K562 (cell line): ENCODE measurements around the gene STC2. TPM values are rescaled to one million over a fixed set of nuclear protein-coding genes. Genes with fewer than 3 reads are reported as not detected.
A peak's percentile ranks its signal among the peaks of the same experiment; 100 is the strongest.

ENCODE experiments used
- BRF1 ChIP-seq: IDR thresholded peaks from 3 replicates; pipeline ENCODE4 v1.6.1; 2011; ENCODE audit warnings: borderline replicate concordance, mild to moderate bottlenecking; ENCODE audit not compliant: insufficient read length; ENCODE audit errors: extremely low read depth
- COPS2 ChIP-seq: fragments of 450-650 bp; conservative IDR thresholded peaks from 2 replicates; pipeline ENCODE4 v1.6.1; 2016; ENCODE audit warnings: mild to moderate bottlenecking, moderate library complexity
- CSDE1 ChIP-seq, 2 experiments: fragments of 450-650 bp; IDR thresholded peaks; 2 replicates each; pipeline ENCODE4 v1.6.1; 2016; ENCODE audit warnings: mild to moderate bottlenecking in 1 of 2
- FOSL1 ChIP-seq: fragments of 200-800 bp; sonication (Bioruptor generic); conservative IDR thresholded peaks from 2 replicates; pipeline ENCODE4 v1.6.1; 2016; ENCODE audit warnings: missing genetic modification characterization, missing compliant biosample characterization
- HDAC2 ChIP-seq: fragments of 450-650 bp; IDR thresholded peaks from 2 replicates; pipeline ENCODE4 v1.6.1; 2016; ENCODE audit warnings: mild to moderate bottlenecking
- IRF2 ChIP-seq: sonication (generic); formaldehyde crosslinking; IDR thresholded peaks from 2 replicates; pipeline ENCODE4 v1.8.1; 2022; ENCODE audit warnings: mild to moderate bottlenecking, missing genetic modification reagents
- KLF10 ChIP-seq: fragments of 250-450 bp; sonication (Bioruptor Pico); IDR thresholded peaks from 2 replicates; pipeline ENCODE4 v1.6.1; 2021; ENCODE audit warnings: matching md5 sums
- NCOA6 ChIP-seq: fragments of 450-650 bp; IDR thresholded peaks from 2 replicates; pipeline ENCODE4 v1.6.1; 2017; ENCODE audit warnings: mild to moderate bottlenecking
- RCOR1 ChIP-seq, 2 experiments: IDR thresholded peaks; 2 replicates each; pipeline ENCODE4 v1.6.1; 2012; ENCODE audit warnings: low read depth in 2 of 2, low read length in 2 of 2, borderline replicate concordance in 1 of 2, improper control_type of control experiment in 1 of 2
- RHOXF2B ChIP-seq: fragments of 250-450 bp; sonication (Bioruptor Pico); conservative IDR thresholded peaks from 2 replicates; pipeline ENCODE4 v1.5.1; 2021
- SMAD1 ChIP-seq: fragments of 150-350 bp; IDR thresholded peaks from 2 replicates; pipeline ENCODE4 v1.6.1; 2014; ENCODE audit warnings: low read length, low read depth; ENCODE audit not compliant: partially characterized antibody
- TOE1 ChIP-seq, 2 experiments: fragments of 450-650 bp in 1 of 2; sonication (generic) in 1 of 2; formaldehyde crosslinking in 1 of 2; IDR thresholded peaks; 2 replicates each; pipeline versions ENCODE4 v1.7.1 to v1.8.0; 2016 to 2022; ENCODE audit warnings: borderline replicate concordance in 2 of 2, mild to moderate bottlenecking in 2 of 2, antibody characterized with exemption in 1 of 2, inconsistent platforms in 1 of 2, low read depth in 1 of 2, missing genetic modification reagents in 1 of 2, moderate library complexity in 1 of 2
- ZNF184 ChIP-seq: sonication (generic); formaldehyde crosslinking; IDR thresholded peaks from 2 replicates; pipeline ENCODE4 v1.5.0; 2020; ENCODE audit warnings: missing genetic modification reagents
- ZNF354B ChIP-seq: fragments of 250-450 bp; sonication (Bioruptor Pico); IDR thresholded peaks from 2 replicates; pipeline ENCODE4 v1.4.0; 2020
- polyA plus RNA-seq, 8 experiments: library from polyadenylated mRNA; depleted of rRNA in 4 of 8; stranded (reverse) in 5 of 8; unstranded in 3 of 8; fragments of >200 nt; fragmentation: Nextera tagmentation in 2 of 8; fragmentation: Illumina TruSeq in 1 of 8; extraction: Ambion mirVana in 2 of 8; extraction: Trizol in 1 of 8; gene quantifications; 2 replicates each; pipeline versions ENCODE4 v1.2.1 to v1.2.3, GENCODE V29; 2011 to 2014; ENCODE audit warnings: inconsistent platforms in 1 of 8, missing spikeins in 1 of 8
- total RNA-seq, 7 experiments: library from RNA; depleted of rRNA in 6 of 7; stranded (reverse); fragments of >200 nt in 6 of 7; fragmentation: Illumina TruSeq in 2 of 7; extraction: Trizol in 2 of 7; gene quantifications; 2 replicates each; pipeline versions ENCODE4 v1.2.1 to v1.2.3, GENCODE V29; 2011 to 2021; ENCODE audit warnings: low replicate concordance in 1 of 7
- TF ChIP-seq, protein P1 (sequence below): fragments of 250-450 bp; sonication (Bioruptor Pico); IDR thresholded peaks from 2 replicates; pipeline ENCODE4 v1.8.0; 2022; ENCODE audit warnings: inconsistent platforms, mild to moderate bottlenecking, moderate library complexity, borderline replicate concordance
- TF ChIP-seq, protein P2 (sequence below): fragments of 150-350 bp; IDR thresholded peaks from 2 replicates; pipeline ENCODE4 v1.6.1; 2014; ENCODE audit warnings: low read depth, mild to moderate bottlenecking, low read length, borderline replicate concordance
- TF ChIP-seq, protein P3 (sequence below): fragments of 250-450 bp; sonication (Bioruptor Pico); IDR thresholded peaks from 2 replicates; pipeline ENCODE4 v1.4.0; 2020; ENCODE audit warnings: mild to moderate bottlenecking, moderate library complexity
- TF ChIP-seq, protein P4 (sequence below), 2 experiments: fragments of 250-450 bp in 1 of 2; fragments of 450-650 bp in 1 of 2; sonication (Bioruptor Pico) in 1 of 2; IDR thresholded peaks; 2 replicates each; pipeline versions ENCODE4 v1.6.1 to v1.8.0; 2016 to 2021; ENCODE audit warnings: mild to moderate bottlenecking in 2 of 2, moderate library complexity in 2 of 2, missing compliant biosample characterization in 1 of 2, missing genetic modification characterization in 1 of 2

STC2 gene
- total and polyA plus RNA-seq, 9 of the 15 experiments (the other 6 are each of a cell fraction or from before 2014, with no cell fraction given), result 0.62 to 31.7 (median 7.4) TPM

DNA sequence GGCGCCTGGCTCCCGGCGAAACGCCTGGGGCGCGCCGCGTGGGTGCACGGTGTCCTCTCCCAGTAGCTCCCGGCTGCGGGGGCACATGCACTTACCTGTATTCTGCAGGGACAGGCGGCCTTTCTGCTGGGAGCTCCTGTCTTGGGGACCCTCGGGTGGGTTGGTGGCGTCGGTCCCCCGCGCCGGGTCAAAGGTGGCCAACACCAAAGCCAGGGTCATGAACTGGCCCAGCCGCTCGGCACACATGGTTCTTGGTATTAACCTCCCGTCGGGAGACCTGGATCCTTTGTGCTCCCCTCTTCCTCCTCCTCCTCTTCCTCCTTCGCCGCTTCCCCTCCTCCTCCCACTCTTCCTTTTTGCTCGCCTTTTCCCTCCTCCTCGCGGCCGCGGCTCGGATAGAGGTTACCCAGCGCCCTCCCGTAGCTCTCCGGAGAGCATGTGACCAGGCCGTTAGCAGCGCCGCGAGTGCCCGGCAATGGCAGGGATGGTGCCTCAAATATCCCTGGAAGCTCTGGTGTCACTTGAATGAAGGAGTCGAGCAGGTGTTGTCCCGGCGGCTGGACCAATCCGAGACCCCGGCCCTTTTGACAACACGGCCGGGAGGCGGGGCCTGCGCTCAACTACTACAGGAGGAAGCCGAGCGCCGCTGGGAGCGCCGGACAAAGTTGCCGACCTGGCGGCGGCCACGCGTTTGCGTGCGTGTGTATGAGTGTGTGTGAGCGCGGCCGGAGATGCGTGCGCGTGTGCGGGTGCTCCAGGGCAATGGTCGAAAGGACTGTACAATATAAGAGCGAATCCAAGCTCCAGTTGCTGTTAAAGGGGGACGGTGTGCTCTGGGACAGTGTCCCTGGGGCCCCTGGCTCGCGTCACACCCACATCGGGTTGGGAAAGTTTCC lies at the start of gene STC2 (continued):
- TF ChIP-seq, protein P1, sequence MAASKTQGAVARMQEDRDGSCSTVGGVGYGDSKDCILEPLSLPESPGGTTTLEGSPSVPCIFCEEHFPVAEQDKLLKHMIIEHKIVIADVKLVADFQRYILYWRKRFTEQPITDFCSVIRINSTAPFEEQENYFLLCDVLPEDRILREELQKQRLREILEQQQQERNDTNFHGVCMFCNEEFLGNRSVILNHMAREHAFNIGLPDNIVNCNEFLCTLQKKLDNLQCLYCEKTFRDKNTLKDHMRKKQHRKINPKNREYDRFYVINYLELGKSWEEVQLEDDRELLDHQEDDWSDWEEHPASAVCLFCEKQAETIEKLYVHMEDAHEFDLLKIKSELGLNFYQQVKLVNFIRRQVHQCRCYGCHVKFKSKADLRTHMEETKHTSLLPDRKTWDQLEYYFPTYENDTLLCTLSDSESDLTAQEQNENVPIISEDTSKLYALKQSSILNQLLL (CRISPR knock-in tag), result no peak
- no peak for TF ChIP-seq CSDE1 (IDR thresholded peaks at IDR 0.05)
- TF ChIP-seq HDAC2, result peak; percentile 63
- no peak for TF ChIP-seq BRF1
- no peak for TF ChIP-seq RCOR1 (IDR thresholded peaks at IDR 0.05; ENCODE audit: borderline replicate concordance in 1 of 2, low read depth in 2 of 2, low read length in 2 of 2)
- no peak for TF ChIP-seq ZNF354B (CRISPR knock-in tag)
- TF ChIP-seq, protein P2, sequence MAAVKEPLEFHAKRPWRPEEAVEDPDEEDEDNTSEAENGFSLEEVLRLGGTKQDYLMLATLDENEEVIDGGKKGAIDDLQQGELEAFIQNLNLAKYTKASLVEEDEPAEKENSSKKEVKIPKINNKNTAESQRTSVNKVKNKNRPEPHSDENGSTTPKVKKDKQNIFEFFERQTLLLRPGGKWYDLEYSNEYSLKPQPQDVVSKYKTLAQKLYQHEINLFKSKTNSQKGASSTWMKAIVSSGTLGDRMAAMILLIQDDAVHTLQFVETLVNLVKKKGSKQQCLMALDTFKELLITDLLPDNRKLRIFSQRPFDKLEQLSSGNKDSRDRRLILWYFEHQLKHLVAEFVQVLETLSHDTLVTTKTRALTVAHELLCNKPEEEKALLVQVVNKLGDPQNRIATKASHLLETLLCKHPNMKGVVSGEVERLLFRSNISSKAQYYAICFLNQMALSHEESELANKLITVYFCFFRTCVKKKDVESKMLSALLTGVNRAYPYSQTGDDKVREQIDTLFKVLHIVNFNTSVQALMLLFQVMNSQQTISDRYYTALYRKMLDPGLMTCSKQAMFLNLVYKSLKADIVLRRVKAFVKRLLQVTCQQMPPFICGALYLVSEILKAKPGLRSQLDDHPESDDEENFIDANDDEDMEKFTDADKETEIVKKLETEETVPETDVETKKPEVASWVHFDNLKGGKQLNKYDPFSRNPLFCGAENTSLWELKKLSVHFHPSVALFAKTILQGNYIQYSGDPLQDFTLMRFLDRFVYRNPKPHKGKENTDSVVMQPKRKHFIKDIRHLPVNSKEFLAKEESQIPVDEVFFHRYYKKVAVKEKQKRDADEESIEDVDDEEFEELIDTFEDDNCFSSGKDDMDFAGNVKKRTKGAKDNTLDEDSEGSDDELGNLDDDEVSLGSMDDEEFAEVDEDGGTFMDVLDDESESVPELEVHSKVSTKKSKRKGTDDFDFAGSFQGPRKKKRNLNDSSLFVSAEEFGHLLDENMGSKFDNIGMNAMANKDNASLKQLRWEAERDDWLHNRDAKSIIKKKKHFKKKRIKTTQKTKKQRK, result no peak
- 0 out of 2 replicates have a peak, but pooled peaks have one; percentile 50 for TF ChIP-seq IRF2 (CRISPR knock-in tag)
- TF ChIP-seq SMAD1, result peak; percentile 28
- TF ChIP-seq COPS2, result no peak
- TF ChIP-seq, protein P3, sequence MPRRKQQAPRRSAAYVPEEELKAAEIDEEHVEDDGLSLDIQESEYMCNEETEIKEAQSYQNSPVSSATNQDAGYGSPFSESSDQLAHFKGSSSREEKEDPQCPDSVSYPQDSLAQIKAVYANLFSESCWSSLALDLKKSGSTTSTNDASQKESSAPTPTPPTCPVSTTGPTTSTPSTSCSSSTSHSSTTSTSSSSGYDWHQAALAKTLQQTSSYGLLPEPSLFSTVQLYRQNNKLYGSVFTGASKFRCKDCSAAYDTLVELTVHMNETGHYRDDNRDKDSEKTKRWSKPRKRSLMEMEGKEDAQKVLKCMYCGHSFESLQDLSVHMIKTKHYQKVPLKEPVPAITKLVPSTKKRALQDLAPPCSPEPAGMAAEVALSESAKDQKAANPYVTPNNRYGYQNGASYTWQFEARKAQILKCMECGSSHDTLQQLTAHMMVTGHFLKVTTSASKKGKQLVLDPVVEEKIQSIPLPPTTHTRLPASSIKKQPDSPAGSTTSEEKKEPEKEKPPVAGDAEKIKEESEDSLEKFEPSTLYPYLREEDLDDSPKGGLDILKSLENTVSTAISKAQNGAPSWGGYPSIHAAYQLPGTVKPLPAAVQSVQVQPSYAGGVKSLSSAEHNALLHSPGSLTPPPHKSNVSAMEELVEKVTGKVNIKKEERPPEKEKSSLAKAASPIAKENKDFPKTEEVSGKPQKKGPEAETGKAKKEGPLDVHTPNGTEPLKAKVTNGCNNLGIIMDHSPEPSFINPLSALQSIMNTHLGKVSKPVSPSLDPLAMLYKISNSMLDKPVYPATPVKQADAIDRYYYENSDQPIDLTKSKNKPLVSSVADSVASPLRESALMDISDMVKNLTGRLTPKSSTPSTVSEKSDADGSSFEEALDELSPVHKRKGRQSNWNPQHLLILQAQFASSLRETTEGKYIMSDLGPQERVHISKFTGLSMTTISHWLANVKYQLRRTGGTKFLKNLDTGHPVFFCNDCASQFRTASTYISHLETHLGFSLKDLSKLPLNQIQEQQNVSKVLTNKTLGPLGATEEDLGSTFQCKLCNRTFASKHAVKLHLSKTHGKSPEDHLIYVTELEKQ (CRISPR knock-in tag), result no peak
- TF ChIP-seq KLF10 (CRISPR knock-in tag), result no peak
- TF ChIP-seq TOE1 (IDR thresholded peaks at IDR 0.05; ENCODE audit: borderline replicate concordance), result peak; percentile 73
- no peak for TF ChIP-seq TOE1 (CRISPR knock-in tag; IDR thresholded peaks at IDR 0.05; ENCODE audit: borderline replicate concordance, low read depth)
- TF ChIP-seq FOSL1, result no peak
- TF ChIP-seq, protein P4, sequence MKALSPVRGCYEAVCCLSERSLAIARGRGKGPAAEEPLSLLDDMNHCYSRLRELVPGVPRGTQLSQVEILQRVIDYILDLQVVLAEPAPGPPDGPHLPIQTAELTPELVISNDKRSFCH (CRISPR knock-in tag; IDR thresholded peaks at IDR 0.05), result no peak
- TF ChIP-seq, protein P4 (tag; IDR thresholded peaks at IDR 0.05), result no peak
- TF ChIP-seq RHOXF2B (CRISPR knock-in tag), result no peak
- TF ChIP-seq NCOA6, result no peak
- TF ChIP-seq ZNF184 (CRISPR knock-in tag), result no peak
